H9 (cell line): ENCODE measurements around the gene CASK. TPM values are rescaled to one million over a fixed set of nuclear protein-coding genes. Genes with fewer than 3 reads are reported as not detected.

Source experiments
- DNase-seq: peaks from one replicate; pipeline ENCODE4 v3.0.0-alpha.2; 2017
- H2AFZ ChIP-seq: one replicate; pipeline ENCODE4 v1.6.1; 2013; ENCODE audit warnings: mild to moderate bottlenecking, low read length, control low read depth, moderate library complexity
- H2AK5ac ChIP-seq: 2 replicates; pipeline ENCODE4 v1.6.1; 2013; ENCODE audit warnings: low read length, control low read depth, mixed read lengths; ENCODE audit not compliant: insufficient read length
- H2BK120ac ChIP-seq: one replicate; pipeline ENCODE4 v1.6.1; 2013; ENCODE audit warnings: low read depth, mild to moderate bottlenecking, low read length, control low read depth, inconsistent platforms; ENCODE audit not compliant: poor library complexity, severe bottlenecking
- H2BK12ac ChIP-seq: 2 replicates; pipeline ENCODE4 v1.6.1; 2013; ENCODE audit warnings: low read length, control low read depth, mixed read lengths, low read depth; ENCODE audit not compliant: insufficient read length
- H2BK15ac ChIP-seq: 2 replicates; pipeline ENCODE4 v1.6.1; 2013; ENCODE audit warnings: low read depth, low read length, control low read depth
- H2BK20ac ChIP-seq: one replicate; pipeline ENCODE4 v1.6.1; 2013; ENCODE audit warnings: low read depth, mild to moderate bottlenecking, low read length, control low read depth, inconsistent platforms; ENCODE audit not compliant: poor library complexity, severe bottlenecking
- H2BK5ac ChIP-seq: 2 replicates; pipeline ENCODE4 v1.6.1; 2013; ENCODE audit warnings: low read length, control low read depth, mixed read lengths; ENCODE audit not compliant: insufficient read length
- H3K14ac ChIP-seq: 2 replicates; pipeline ENCODE4 v1.6.1; 2013; ENCODE audit warnings: low read length, control low read depth; ENCODE audit not compliant: insufficient read depth
- H3K18ac ChIP-seq: 2 replicates; pipeline ENCODE4 v1.6.1; 2013; ENCODE audit warnings: low read depth, mild to moderate bottlenecking, mixed read lengths, low read length, control low read depth; ENCODE audit not compliant: insufficient read length
- H3K23ac ChIP-seq: 2 replicates; pipeline ENCODE4 v1.6.1; 2013; ENCODE audit warnings: low read length, control low read depth, mixed read lengths, low read depth; ENCODE audit not compliant: insufficient read length
- H3K23me2 ChIP-seq: 2 replicates; pipeline ENCODE4 v1.6.1; 2013; ENCODE audit warnings: low read depth, mild to moderate bottlenecking, mixed read lengths, low read length, control low read depth; ENCODE audit not compliant: insufficient read length, poor library complexity, severe bottlenecking
- H3K27ac ChIP-seq: 2 replicates; pipeline ENCODE4 v1.5.1; 2013; ENCODE audit warnings: low read length, control low read depth, mixed read lengths, low read depth; ENCODE audit not compliant: insufficient read length
- H3K27me3 ChIP-seq: 2 replicates; pipeline ENCODE4 v1.6.1; 2013; ENCODE audit warnings: low read length, control low read depth, inconsistent platforms; ENCODE audit not compliant: insufficient read depth
- H3K4ac ChIP-seq: 2 replicates; pipeline ENCODE4 v1.6.1; 2013; ENCODE audit warnings: low read depth, mild to moderate bottlenecking, control low read depth, inconsistent platforms, low read length, moderate library complexity
- H3K4me1 ChIP-seq: 2 replicates; pipeline ENCODE4 v1.6.1; 2013; ENCODE audit warnings: low read length, control low read depth, inconsistent platforms; ENCODE audit not compliant: insufficient read depth
- H3K4me2 ChIP-seq: 2 replicates; pipeline ENCODE4 v1.6.1; 2013; ENCODE audit warnings: low read length, control low read depth, mixed read lengths; ENCODE audit not compliant: insufficient read length, insufficient read depth
- H3K56ac ChIP-seq: 2 replicates; pipeline ENCODE4 v1.6.1; 2013; ENCODE audit warnings: low read depth, mild to moderate bottlenecking, mixed read lengths, low read length, control low read depth; ENCODE audit not compliant: insufficient read length
- H3K79me1 ChIP-seq: 2 replicates; pipeline ENCODE4 v1.6.1; 2013; ENCODE audit warnings: low read depth, mild to moderate bottlenecking, moderate library complexity, low read length, control low read depth, inconsistent platforms; ENCODE audit not compliant: insufficient read depth, poor library complexity, severe bottlenecking
- H3K79me2 ChIP-seq: 2 replicates; pipeline ENCODE4 v1.6.1; 2013; ENCODE audit warnings: low read length, control low read depth, inconsistent platforms; ENCODE audit not compliant: insufficient read depth
- H3K9ac ChIP-seq: 2 replicates; pipeline ENCODE4 v1.6.1; 2013; ENCODE audit warnings: low read length, control low read depth, mixed read lengths; ENCODE audit not compliant: insufficient read length; ENCODE audit errors: extremely low read depth
- H3K9me3 ChIP-seq: one replicate; pipeline ENCODE4 v1.6.1; 2013; ENCODE audit warnings: low read depth, low read length, inconsistent platforms; ENCODE audit not compliant: control insufficient read depth
- H3T11ph ChIP-seq: one replicate; pipeline ENCODE4 v1.6.1; 2013; ENCODE audit warnings: mild to moderate bottlenecking, low read length, control low read depth, inconsistent platforms
- H4K20me1 ChIP-seq: one replicate; pipeline ENCODE4 v1.6.1; 2013; ENCODE audit not compliant: control insufficient read depth, insufficient read length, insufficient read depth
- H4K5ac ChIP-seq: 2 replicates; pipeline ENCODE4 v1.6.1; 2013; ENCODE audit warnings: low read depth, mild to moderate bottlenecking, mixed read lengths, low read length, control low read depth; ENCODE audit not compliant: insufficient read length
- H4K8ac ChIP-seq: replicated peaks from 2 replicates; pipeline ENCODE4 v1.6.1; 2013; ENCODE audit warnings: low read length, control low read depth, mixed read lengths, low read depth; ENCODE audit not compliant: insufficient read length
- H4K91ac ChIP-seq: 2 replicates; pipeline ENCODE4 v1.6.1; 2013; ENCODE audit warnings: low read depth, mild to moderate bottlenecking, moderate library complexity, mixed read lengths, low read length, control low read depth; ENCODE audit not compliant: insufficient read length
- H3K27ac Mint-ChIP-seq, 3 experiments: 2 replicates in 2 of 3; 3 replicates in 1 of 3; pipeline ENCODE4 v1.8.0; 2020 to 2021; ENCODE audit warnings: mixed read lengths in 3 of 3, mild to moderate bottlenecking in 1 of 3, moderate library complexity in 1 of 3
- H3K27me3 Mint-ChIP-seq: 2 replicates; pipeline ENCODE4 v1.8.0; 2021; ENCODE audit warnings: low read depth, mild to moderate bottlenecking, moderate library complexity, mixed read lengths
- H3K36me3 Mint-ChIP-seq, 3 experiments: 2 replicates in 2 of 3; 3 replicates in 1 of 3; pipeline ENCODE4 v1.8.0; 2020 to 2021; ENCODE audit warnings: low read depth in 3 of 3, mixed read lengths in 3 of 3; ENCODE audit not compliant: insufficient read depth in 1 of 3
- H3K4me1 Mint-ChIP-seq, 2 experiments: 2 replicates each; pipeline ENCODE4 v1.8.0; 2020; ENCODE audit warnings: mixed read lengths in 2 of 2
- H3K4me3 Mint-ChIP-seq, 2 experiments: 2 replicates in 1 of 2; 3 replicates in 1 of 2; pipeline ENCODE4 v1.8.0; 2020 to 2021; ENCODE audit warnings: mild to moderate bottlenecking in 2 of 2, mixed read lengths in 2 of 2, moderate library complexity in 1 of 2
- H3K9me3 Mint-ChIP-seq, 2 experiments: 2 replicates in 1 of 2; 3 replicates in 1 of 2; pipeline ENCODE4 v1.8.0; 2020; ENCODE audit warnings: mild to moderate bottlenecking in 2 of 2, mixed read lengths in 2 of 2, moderate library complexity in 1 of 2
- WGBS: extraction: QIAGEN DNeasy Blood & Tissue Kit; methylation state at CpG from one replicate; pipeline ENCODE4 v1.1.7; 2013; ENCODE audit warnings: missing lambda C conversion rate, low lambda C conversion rate, mixed read lengths; ENCODE audit not compliant: insufficient read length; ENCODE audit errors: extremely low coverage; 5-methylcytosine and 5-hydroxymethylcytosine counted together
- total RNA-seq: library from RNA; stranded (reverse); gene quantifications from 2 replicates; pipeline ENCODE4 v1.2.1, GENCODE V29; 2021
- TF ChIP-seq, protein P1 (sequence below): fragments of 200-600 bp; sonication (generic); conservative IDR thresholded peaks from 3 replicates; pipeline ENCODE4 v1.8.0; 2021; ENCODE audit warnings: antibody characterized with exemption, mild to moderate bottlenecking

The CASK gene
- total RNA-seq, 1 experiment from 2014 or later = 44.1 TPM

DNA sequence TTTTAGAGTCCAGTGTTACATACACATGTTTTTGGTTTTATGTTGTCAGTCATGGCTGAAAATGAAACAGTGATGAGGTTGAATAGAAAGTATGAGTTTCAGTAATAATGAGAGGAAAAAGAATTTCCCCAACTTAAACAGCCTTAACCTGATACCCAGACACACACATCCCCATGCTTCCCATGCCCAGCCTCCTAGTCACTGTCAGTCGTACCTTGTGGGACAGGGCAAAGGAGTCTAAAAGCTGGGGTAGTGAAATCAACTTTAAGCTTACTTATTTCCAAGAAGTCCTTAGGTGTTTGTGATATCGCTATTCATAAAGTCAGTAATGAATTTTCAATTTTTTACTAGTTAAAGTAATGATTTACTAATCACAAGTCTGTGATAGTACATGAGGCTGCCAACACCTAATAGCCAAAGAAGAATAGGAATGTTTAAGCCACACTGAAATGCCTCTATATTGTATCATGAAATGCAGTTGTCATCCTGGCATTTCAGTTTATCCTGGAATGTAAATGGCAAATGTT, 258.9 kb downstream of the CASK start:
- Histone ChIP-seq H2AFZ (no peak overlapping the region), H3K56ac (no peak overlapping the region), H2BK5ac (no peak overlapping the region), H3K4me1 (no peaks in the 10 kb centered on the region), H3K79me2 (no peaks in the 10 kb centered on the region), H2BK120ac (no peak overlapping the region), H3K9ac (no peak overlapping the region), H3K23ac (no peak overlapping the region), H3K27me3 (no peaks in the 10 kb centered on the region), H3K18ac (no peak overlapping the region), H4K5ac (no peak overlapping the region), H2AK5ac (no peak overlapping the region), H3K4ac (no peak overlapping the region), H4K20me1 (no peaks in the 10 kb centered on the region), H4K8ac (no peak overlapping the region), H2BK15ac (no peak overlapping the region), H2BK12ac (no peak overlapping the region), H3K23me2 (no peaks in the 10 kb centered on the region), H3K4me2 (no peak overlapping the region), H3K27ac (no peak overlapping the region), H2BK20ac (no peak overlapping the region), H3T11ph (no peak overlapping the region), H3K79me1 (no peaks in the 10 kb centered on the region), H3K14ac (no peak overlapping the region), H4K91ac (no peak overlapping the region), H3K9me3 (no peaks in the 10 kb centered on the region)
- Mint-ChIP-seq H3K36me3 (peaks cover 6 to 16% (median 16%) of the 10 kb centered on the region in 3 experiments; a peak in 6 of 7 replicates), H3K4me1 (peaks cover 4 to 6% of the 10 kb centered on the region in 2 experiments; a peak in 2 of 4 replicates), H3K27ac (no peak overlapping the region), H3K4me3 (no peak overlapping the region), H3K9me3 (peaks cover 44 to 50% of the 10 kb centered on the region in 2 experiments), H3K27me3 (no peaks in the 10 kb centered on the region)
- no peak for DNase-seq
- no CpG with 5 or more reads among the region's 2 CpGs for WGBS
- TF ChIP-seq, protein P1, sequence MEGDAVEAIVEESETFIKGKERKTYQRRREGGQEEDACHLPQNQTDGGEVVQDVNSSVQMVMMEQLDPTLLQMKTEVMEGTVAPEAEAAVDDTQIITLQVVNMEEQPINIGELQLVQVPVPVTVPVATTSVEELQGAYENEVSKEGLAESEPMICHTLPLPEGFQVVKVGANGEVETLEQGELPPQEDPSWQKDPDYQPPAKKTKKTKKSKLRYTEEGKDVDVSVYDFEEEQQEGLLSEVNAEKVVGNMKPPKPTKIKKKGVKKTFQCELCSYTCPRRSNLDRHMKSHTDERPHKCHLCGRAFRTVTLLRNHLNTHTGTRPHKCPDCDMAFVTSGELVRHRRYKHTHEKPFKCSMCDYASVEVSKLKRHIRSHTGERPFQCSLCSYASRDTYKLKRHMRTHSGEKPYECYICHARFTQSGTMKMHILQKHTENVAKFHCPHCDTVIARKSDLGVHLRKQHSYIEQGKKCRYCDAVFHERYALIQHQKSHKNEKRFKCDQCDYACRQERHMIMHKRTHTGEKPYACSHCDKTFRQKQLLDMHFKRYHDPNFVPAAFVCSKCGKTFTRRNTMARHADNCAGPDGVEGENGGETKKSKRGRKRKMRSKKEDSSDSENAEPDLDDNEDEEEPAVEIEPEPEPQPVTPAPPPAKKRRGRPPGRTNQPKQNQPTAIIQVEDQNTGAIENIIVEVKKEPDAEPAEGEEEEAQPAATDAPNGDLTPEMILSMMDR = no peak
